Measurements from ENCODE around the gene EDN1.

The EDN1 gene

DNA sequence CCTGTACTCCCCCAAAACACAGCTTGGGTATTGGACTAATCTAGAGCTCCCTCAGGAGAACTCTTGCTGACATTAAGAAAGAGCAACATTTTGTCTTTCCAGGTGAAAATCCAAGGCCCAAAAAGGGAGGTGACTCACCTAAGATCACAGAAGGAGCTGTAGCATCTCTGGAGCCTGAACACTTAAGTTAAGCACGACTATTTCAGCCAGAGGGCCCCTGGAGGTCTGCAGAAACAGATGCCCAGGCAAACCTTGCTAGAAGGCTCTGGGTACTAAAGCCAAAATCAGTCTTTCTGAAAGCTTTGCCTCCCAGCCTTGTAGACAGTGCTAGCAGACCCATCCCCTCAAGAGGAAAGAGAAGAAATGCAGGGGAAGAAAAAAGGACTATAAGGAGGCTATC lies 8.8 kb downstream of the EDN1 start:
- Histone ChIP-seq H3K36me3 (ENCODE audit: low read length) (no peaks in the 10 kb centered on the region), H3K79me2 (ENCODE audit: insufficient read depth, low read length) (no peaks in the 10 kb centered on the region), H2AFZ (ENCODE audit: low read depth, low read length, severe bottlenecking) (no peak overlapping the region), H3F3A (ENCODE audit: insufficient read depth) (no peaks in the 10 kb centered on the region), H3K9ac (ENCODE audit: low read length) (no peak overlapping the region), H3K4me3 (ENCODE audit: insufficient read depth, low read length, poor library complexity, severe bottlenecking) (no peak overlapping the region), H3K27me3 (ENCODE audit: low read length) (no peaks in the 10 kb centered on the region), H3K4me2 (ENCODE audit: low read depth, low read length, poor library complexity, severe bottlenecking) (no peak overlapping the region), H3K27ac (ENCODE audit: low read depth, low read length) (no peak overlapping the region), H3K9me3 (ENCODE audit: insufficient read depth, low read length) (no peaks in the 10 kb centered on the region), H3K9me2 (replicated peaks; ENCODE audit: insufficient read depth, low read length) (no peaks in the 10 kb centered on the region), H4K20me1 (ENCODE audit: low read depth, low read length) (no peaks in the 10 kb centered on the region)
- TF ChIP-seq, protein P1, sequence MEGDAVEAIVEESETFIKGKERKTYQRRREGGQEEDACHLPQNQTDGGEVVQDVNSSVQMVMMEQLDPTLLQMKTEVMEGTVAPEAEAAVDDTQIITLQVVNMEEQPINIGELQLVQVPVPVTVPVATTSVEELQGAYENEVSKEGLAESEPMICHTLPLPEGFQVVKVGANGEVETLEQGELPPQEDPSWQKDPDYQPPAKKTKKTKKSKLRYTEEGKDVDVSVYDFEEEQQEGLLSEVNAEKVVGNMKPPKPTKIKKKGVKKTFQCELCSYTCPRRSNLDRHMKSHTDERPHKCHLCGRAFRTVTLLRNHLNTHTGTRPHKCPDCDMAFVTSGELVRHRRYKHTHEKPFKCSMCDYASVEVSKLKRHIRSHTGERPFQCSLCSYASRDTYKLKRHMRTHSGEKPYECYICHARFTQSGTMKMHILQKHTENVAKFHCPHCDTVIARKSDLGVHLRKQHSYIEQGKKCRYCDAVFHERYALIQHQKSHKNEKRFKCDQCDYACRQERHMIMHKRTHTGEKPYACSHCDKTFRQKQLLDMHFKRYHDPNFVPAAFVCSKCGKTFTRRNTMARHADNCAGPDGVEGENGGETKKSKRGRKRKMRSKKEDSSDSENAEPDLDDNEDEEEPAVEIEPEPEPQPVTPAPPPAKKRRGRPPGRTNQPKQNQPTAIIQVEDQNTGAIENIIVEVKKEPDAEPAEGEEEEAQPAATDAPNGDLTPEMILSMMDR (IDR thresholded peaks at IDR 0.05; ENCODE audit: insufficient read depth, low read length, poor library complexity, severe bottlenecking): no peak
- no peak for TF ChIP-seq EZH2phosphoT487 (conservative IDR thresholded peaks at IDR 0.05; ENCODE audit: low read length)

DNA sequence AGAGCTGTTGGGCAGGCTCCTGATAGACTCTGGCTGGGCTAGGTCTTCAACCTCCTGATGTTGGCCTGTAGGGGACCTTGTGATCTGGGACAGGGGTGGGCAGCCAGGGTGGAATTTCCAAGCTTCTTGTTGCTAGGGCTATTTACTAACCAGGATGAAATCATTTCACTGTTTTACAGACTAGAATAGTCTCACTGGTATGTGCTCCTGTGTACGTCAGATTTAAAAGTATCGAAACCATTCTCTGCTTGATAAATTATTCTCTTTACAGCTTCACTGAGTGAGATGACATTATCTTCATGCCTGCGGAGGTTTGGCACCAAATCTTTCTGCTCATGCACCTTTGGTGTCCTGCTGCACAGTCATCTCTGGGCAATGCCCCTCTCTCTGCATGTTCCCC lies 10.9 kb downstream of the EDN1 start:
- Histone ChIP-seq H3K9me2 (replicated peaks; ENCODE audit: insufficient read depth, low read length) (no peaks in the 10 kb centered on the region), H3K36me3 (ENCODE audit: low read length) (no peaks in the 10 kb centered on the region), H2AFZ (ENCODE audit: low read depth, low read length, severe bottlenecking) (no peak overlapping the region), H3K4me2 (ENCODE audit: low read depth, low read length, poor library complexity, severe bottlenecking) (no peak overlapping the region), H3K27ac (ENCODE audit: low read depth, low read length) (no peak overlapping the region), H3K9ac (ENCODE audit: low read length) (no peak overlapping the region), H3F3A (ENCODE audit: insufficient read depth) (no peaks in the 10 kb centered on the region), H3K9me3 (ENCODE audit: insufficient read depth, low read length) (no peaks in the 10 kb centered on the region), H3K4me3 (ENCODE audit: insufficient read depth, low read length, poor library complexity, severe bottlenecking) (no peak overlapping the region), H4K20me1 (ENCODE audit: low read depth, low read length) (no peaks in the 10 kb centered on the region), H3K79me2 (ENCODE audit: insufficient read depth, low read length) (no peaks in the 10 kb centered on the region), H3K27me3 (ENCODE audit: low read length) (no peaks in the 10 kb centered on the region)
- TF ChIP-seq, protein P1 (IDR thresholded peaks at IDR 0.05; ENCODE audit: insufficient read depth, low read length, poor library complexity, severe bottlenecking): no peak
- TF ChIP-seq EZH2phosphoT487 (conservative IDR thresholded peaks at IDR 0.05; ENCODE audit: low read length): no peak

DNA sequence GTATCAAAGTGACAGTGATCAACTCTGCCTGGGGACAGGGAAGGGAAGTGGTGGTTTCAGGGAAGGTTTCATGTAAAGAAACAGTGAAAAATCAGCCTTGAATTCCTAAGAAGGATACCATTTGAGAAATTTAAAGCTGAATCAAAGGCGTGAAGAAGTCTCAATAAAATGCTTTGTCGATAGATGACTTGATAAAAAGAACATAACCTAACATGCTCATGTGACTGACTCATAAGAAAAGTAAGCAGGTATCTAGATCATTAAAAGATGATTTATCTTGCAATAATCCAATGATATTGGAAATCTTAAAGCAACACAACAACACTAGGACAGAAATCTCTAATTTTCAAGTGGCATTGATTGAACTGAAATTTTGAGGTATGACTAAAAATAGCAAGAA lies 14.3 kb downstream of the EDN1 start:
- Histone ChIP-seq H3K27me3 (ENCODE audit: low read length) (no peaks in the 10 kb centered on the region), H3F3A (ENCODE audit: insufficient read depth) (no peaks in the 10 kb centered on the region), H3K9me3 (ENCODE audit: insufficient read depth, low read length) (no peaks in the 10 kb centered on the region), H4K20me1 (ENCODE audit: low read depth, low read length) (no peaks in the 10 kb centered on the region), H2AFZ (ENCODE audit: low read depth, low read length, severe bottlenecking) (no peak overlapping the region), H3K4me2 (ENCODE audit: low read depth, low read length, poor library complexity, severe bottlenecking) (no peak overlapping the region), H3K9ac (ENCODE audit: low read length) (no peak overlapping the region), H3K27ac (ENCODE audit: low read depth, low read length) (no peak overlapping the region), H3K36me3 (ENCODE audit: low read length) (no peaks in the 10 kb centered on the region), H3K79me2 (ENCODE audit: insufficient read depth, low read length) (no peaks in the 10 kb centered on the region), H3K9me2 (replicated peaks; ENCODE audit: insufficient read depth, low read length) (no peaks in the 10 kb centered on the region), H3K4me3 (ENCODE audit: insufficient read depth, low read length, poor library complexity, severe bottlenecking) (no peak overlapping the region)
- TF ChIP-seq EZH2phosphoT487 (conservative IDR thresholded peaks at IDR 0.05; ENCODE audit: low read length): no peak
- TF ChIP-seq, protein P1 (IDR thresholded peaks at IDR 0.05; ENCODE audit: insufficient read depth, low read length, poor library complexity, severe bottlenecking): no peak

Data from SU-DHL-6 (cell line).